RPMI8226 (cell line): ENCODE data around the gene ARHGEF7.

Experiments used
- DNase-seq: peaks from one replicate; pipeline ENCODE4 v3.0.0-alpha.2; 2015

Gene ARHGEF7

GRCh38 chr13:111335298-111335697 lies 220.2 kb downstream of the ARHGEF7 start:
- DNase-seq = no peak

- no peak for DNase-seq
Measured at GRCh38 chr13:111336666-111337065, 221.6 kb downstream of the ARHGEF7 start.

GRCh38 chr13:111337206-111337605 lies 222.1 kb downstream of the ARHGEF7 start:
- DNase-seq = no peak

DNA sequence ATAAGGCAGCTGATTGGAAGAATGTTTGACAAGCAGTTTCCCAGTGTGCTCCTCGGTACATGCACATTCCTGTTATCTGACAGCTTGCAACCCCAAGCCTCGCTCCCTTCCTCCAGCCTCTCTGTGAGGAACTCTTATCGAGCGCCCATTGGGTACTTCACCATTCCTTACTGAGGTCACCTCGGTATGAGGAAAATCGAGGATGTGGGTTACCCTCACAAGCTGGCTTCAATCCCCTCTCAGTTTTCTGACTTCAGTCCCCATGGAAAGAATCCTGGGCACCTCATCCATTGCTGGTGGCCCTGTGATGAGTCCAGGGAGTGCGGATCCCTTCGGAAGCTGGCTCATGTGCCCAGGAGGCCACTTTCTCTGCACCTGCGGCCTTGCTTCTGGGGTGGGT lies 222.6 kb downstream of the ARHGEF7 start:
- DNase-seq = no peak

- no peak for DNase-seq
Measured at GRCh38 chr13:111338841-111339240, 223.7 kb downstream of the ARHGEF7 start.

DNA sequence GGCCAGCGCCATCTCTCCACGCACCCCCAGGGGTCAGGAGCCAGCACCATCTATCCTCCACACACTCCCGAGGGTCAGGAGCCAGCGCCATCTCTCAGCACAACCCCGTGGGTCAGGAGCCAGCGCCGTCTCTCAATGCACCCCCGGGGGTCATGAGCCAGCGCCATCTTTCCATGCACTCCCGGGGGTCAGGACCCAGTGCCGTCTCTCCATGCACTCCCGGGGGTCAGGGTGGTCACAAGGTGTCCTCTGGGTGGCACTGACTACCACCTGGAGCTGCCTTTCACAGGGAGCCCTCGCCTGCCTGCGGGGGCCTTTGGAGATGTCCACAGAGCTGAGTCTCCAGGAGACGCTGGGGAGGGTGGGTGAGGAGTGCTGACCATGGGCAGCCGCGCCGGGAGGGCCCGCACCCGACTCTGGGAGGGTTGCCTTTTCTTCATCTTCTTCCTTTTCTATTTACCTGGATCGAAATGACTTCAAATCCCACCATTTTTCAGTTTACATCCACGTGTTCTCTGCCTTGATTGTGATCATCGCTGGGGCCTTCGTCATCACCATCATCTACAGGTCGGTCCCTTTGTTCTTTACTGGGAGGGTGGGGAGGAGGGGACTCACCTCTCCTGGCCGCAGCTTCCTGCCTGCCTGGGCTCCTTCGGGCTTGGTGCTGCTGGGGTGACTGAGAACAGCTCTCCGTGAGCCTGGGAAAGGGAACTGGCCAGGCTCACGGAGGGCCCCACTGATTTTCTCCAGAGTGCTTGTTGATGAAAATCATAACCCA lies 224.4 kb downstream of the ARHGEF7 start:
- no peak for DNase-seq

DNA sequence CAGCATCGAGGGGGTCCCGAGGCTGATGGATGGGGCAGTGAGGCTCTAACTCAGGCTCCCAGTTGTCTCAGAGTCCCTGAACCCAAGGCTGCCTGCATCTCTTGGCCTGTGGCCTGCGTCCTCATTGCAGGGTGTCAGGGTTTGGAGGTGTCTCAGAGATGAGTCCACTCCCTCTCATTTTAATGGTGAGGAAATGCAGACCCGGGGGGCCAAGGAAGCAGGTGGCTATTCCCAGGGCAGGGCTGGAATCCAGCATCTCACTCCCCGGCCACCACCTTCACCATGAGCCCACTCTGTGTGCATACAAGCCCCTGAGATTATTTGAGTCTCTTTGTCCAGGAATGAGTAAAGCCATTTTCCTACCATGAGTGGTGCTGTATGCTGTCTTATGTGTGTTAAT lies 226.8 kb downstream of the ARHGEF7 start:
- no peak for DNase-seq

- DNase-seq = no peak
Measured at GRCh38 chr13:111342721-111343120, 227.6 kb downstream of the ARHGEF7 start.

DNA sequence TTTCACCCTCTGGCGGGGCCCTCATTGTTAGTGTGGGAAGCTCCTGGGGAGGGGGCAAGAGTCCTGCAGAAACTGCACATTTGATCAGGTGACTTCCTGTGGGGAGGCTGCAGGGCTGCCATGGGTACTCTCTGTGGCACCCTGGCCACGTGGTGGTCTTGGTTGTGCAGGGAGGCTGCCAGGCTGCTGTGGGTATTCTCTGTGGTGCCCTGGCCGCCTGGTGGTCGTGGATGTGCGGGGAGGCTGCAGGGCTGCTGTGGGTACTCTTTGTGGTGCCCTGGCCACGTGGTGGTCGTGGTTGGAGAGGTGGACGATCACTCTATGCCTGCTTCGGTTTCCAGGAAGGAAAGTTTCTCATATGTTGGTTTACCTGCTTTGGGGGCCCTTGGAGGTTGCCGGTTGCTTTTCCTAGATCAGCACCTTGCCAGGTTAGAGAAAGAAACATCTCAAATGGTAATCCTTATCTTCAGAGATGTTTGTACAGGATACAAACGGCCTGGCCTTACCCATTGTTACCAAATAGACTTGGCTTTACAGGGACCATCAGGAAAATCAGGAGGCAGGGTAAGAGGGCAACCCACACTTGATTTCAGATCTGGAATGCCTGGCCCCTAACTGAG lies 228.2 kb downstream of the ARHGEF7 start:
- no peak for DNase-seq

DNA sequence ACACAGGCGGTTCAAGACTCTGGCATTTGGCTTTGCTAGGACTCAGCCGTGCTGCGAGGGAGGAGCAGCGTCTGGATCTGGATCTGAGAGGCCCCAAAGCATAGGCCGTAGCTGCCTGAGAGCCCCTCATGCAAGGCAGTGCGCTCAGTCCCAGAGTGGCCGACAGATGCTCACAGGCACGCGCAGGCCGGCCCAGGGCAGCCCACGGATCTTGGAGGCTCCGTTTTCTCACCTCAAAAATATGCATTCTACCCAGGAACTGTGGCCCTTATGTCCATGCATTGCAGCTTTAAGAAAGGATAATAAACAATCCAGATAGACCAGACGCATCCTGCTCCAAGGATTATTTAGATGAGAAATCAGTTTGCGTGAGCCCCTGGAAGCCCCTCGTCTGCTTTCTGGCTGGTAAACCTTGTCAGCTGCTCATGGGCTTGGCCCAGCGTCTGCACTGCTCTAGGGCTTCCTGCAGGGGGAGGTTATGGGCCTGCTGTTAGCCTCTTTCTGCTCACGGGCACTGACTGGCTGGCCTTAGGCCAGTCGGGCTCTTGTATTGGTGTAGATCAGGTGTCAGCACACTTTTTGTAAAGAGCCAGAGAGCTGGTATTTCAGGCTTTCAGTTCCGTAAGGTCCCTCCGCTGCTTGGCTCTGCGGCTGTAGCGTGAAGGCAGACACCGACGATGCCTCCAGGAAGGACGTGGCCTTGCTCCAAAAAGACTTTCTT lies 229.5 kb downstream of the ARHGEF7 start:
- peak; percentile 10 for DNase-seq

- DNase-seq = no peak
Measured at GRCh38 chr13:111345682-111346081, 230.6 kb downstream of the ARHGEF7 start.

DNA sequence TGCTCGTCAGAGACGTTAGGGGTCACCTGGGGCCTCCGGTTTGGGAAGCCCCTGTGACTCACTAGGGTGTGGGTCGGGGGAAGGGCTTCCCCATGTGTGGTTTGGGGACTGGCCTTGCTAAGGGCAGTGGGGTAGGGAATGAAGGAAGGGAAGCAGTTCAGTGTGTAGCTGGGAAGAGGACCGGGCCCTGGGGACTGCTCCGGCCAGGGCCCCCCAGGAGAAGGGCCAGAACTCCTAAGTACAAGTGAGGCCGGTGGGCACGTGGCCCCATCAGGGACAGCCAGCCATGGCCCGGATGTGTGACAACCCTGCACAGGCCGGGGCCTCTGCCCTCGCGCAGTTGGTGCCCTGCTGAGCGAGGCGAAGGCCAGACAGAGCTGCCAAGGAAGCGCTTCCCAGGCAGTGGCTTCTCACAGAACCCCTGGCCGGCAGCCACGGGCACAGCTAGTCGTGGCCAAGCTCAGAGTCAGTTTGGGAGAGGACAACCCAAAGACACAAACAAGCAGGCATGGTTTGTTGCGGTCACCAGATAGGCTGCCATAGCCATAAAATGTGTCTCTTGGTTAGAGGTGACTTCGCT lies 231.1 kb downstream of the ARHGEF7 start:
- DNase-seq = no peak

DNA sequence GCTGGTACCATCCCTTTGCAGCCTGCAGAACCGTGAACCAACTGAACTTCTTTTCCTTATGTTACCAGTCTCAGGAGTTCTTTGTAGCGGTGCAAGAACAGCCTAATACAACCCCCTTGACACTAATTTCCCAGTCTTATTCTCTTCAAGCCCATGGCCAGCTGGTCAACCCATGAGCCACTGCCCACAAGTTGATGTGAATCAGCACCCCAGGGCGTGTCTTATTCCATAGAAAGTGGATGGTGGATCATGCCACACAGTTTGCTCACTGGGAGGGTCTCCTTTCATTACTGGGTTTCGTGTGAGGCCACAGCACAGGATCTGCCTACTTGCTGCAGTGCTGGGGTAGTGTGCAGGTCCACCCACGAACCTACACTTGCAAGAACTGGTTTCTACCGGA lies 232.3 kb downstream of the ARHGEF7 start:
- no peak for DNase-seq

GRCh38 chr13:111353508-111353907 lies 238.4 kb downstream of the ARHGEF7 start:
- no peak for DNase-seq

- no peak for DNase-seq
Measured at GRCh38 chr13:111354789-111355188, 239.7 kb downstream of the ARHGEF7 start.
